ENCODE results near the gene RSU1. TPM values are rescaled to one million over a fixed set of nuclear protein-coding genes. Genes with fewer than 3 reads are reported as not detected.

Gene RSU1
- total RNA-seq, 1 experiment from 2014 or later, result 44.5 TPM

DNA sequence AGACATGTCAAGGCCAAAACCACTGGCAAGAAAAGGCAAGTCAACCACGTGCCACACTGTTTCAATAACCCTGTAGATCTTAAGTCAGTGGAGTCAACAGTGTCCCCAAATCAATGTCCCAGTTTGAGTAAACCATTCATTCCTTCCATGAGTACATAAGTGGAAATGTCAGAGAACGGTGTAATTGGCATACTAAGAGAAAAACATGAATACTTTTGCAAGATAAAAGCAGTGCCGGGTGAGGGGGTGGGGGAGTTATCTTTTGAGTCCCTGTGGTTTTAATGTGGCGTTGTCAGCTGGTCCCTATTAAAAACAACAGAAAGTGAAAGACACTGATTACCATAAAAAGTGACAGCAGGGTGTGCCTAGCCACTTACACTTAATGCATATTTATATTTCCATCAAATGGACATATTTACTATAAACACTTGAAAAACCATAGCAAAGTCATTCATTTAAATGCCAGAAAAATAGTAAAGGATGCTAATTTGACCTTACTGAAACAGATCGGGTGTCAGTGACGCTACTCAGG is 37.8 kb downstream of the RSU1 start:
- no peak overlapping the region for H3K4me2 ChIP-seq
- H3K27ac ChIP-seq, result no peak overlapping the region
- POLR2A ChIA-PET (ENCODE audit: unreplicated experiment), result no interaction called here
- no peaks in the 10 kb centered on the region for H3K79me2 ChIP-seq (ENCODE audit: low read depth)
- TF ChIP-seq EZH2 (IDR thresholded peaks at IDR 0.05; ENCODE audit: low read depth), result no peak
- TF ChIP-seq, protein P1, sequence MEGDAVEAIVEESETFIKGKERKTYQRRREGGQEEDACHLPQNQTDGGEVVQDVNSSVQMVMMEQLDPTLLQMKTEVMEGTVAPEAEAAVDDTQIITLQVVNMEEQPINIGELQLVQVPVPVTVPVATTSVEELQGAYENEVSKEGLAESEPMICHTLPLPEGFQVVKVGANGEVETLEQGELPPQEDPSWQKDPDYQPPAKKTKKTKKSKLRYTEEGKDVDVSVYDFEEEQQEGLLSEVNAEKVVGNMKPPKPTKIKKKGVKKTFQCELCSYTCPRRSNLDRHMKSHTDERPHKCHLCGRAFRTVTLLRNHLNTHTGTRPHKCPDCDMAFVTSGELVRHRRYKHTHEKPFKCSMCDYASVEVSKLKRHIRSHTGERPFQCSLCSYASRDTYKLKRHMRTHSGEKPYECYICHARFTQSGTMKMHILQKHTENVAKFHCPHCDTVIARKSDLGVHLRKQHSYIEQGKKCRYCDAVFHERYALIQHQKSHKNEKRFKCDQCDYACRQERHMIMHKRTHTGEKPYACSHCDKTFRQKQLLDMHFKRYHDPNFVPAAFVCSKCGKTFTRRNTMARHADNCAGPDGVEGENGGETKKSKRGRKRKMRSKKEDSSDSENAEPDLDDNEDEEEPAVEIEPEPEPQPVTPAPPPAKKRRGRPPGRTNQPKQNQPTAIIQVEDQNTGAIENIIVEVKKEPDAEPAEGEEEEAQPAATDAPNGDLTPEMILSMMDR (conservative IDR thresholded peaks at IDR 0.05), result no peak
- H3K27me3 ChIP-seq (ENCODE audit: insufficient read depth, low read depth), result no peaks in the 10 kb centered on the region
- H3K4me1 ChIP-seq (replicated peaks; ENCODE audit: insufficient read depth), result no peaks in the 10 kb centered on the region
- no peaks in the 10 kb centered on the region for H3K9me2 ChIP-seq (ENCODE audit: insufficient read depth)
- intact Hi-C loops (cut with micrococcal nuclease; ENCODE audit: unreplicated experiment), result loop anchor here (5.0 kb wide), 2 partner anchors 662 to 1347 kb away; no protein-coding TSS in a partner anchor
- CTCF ChIA-PET, result no interaction called here
- H4K20me1 ChIP-seq (ENCODE audit: insufficient read depth), result no peaks in the 10 kb centered on the region; the same call in 1 of the 2 replicates
- no peak overlapping the region for H3K4me3 ChIP-seq
- H2AFZ ChIP-seq, result no peak overlapping the region
- no peak for DNase-seq
- no peaks in the 10 kb centered on the region for H3F3A ChIP-seq (ENCODE audit: insufficient read depth, low read depth)
- no TSS peak for BruUV-seq (replicated peaks)
- no peaks in the 10 kb centered on the region for H3K9me3 ChIP-seq (ENCODE audit: insufficient read depth, low read depth)
- no peaks in the 10 kb centered on the region for H3K36me3 ChIP-seq (ENCODE audit: low read depth)

DNA sequence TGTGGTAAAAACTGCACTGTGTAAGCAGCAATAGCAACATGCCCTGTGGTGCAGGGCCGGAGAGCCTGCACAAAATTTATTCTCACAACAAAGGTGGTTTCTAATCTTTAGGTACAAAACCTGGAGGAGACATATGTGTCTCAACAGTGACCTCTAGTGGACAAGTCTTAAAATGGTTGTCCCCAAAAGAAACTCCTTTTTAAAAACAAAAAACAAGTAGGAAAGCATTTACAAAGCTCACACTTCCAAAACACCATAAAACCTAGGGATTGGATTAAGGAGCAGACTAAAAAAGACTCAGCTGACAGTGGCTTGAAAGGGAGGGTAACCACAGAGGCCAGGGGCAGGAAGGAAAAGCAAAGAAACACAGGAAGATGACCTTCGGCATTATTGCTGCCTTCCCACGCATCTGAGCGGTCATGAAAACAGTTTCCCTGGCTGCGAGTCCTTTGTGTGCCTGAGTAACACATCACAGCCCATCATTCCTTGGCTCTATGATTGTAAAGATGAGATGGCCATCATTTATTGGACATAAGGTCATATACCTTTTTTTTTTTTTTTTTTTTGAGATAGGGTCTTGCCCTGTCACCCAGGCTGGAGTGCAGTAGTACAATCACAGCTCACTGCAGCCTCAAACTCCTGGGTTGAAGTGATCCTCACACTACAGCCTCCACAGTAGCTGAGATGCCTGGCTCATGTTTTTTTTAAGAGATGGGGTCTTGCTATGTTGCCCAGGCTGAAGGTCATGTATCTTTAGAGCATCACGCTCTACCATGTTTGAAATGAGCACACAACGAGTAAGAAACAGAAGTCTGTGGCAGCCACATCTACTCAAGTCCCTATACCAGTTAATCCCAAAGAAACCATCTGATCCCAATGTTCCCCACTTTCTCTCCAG is 39.5 kb downstream of the RSU1 start:
- H3K27ac ChIP-seq, result no peak overlapping the region
- no TSS peak for BruUV-seq (replicated peaks)
- no peaks in the 10 kb centered on the region for H3K79me2 ChIP-seq (ENCODE audit: low read depth)
- no peaks in the 10 kb centered on the region for H3K9me3 ChIP-seq (ENCODE audit: insufficient read depth, low read depth)
- no peaks in the 10 kb centered on the region for H3K36me3 ChIP-seq (ENCODE audit: low read depth)
- H2AFZ ChIP-seq, result no peak overlapping the region
- no peaks in the 10 kb centered on the region for H3F3A ChIP-seq (ENCODE audit: insufficient read depth, low read depth)
- DNase-seq, result peak in 1 of 2 experiments; percentile 4
- H4K20me1 ChIP-seq (ENCODE audit: insufficient read depth), result no peaks in the 10 kb centered on the region; the same call in 1 of the 2 replicates
- no peak overlapping the region for H3K4me3 ChIP-seq
- H3K27me3 ChIP-seq (ENCODE audit: insufficient read depth, low read depth), result no peaks in the 10 kb centered on the region
- POLR2A ChIA-PET (ENCODE audit: unreplicated experiment), result no interaction called here
- CTCF ChIA-PET, result interaction anchor here (0.5 to 0.6 kb wide), 2 partner anchors 875 to 1522 kb away, joined by 3 read pairs; no protein-coding TSS in a partner anchor
- no peaks in the 10 kb centered on the region for H3K9me2 ChIP-seq (ENCODE audit: insufficient read depth)
- no peak overlapping the region for H3K4me2 ChIP-seq
- intact Hi-C loops (cut with micrococcal nuclease; ENCODE audit: unreplicated experiment), result loop anchor here (2.0 to 5.0 kb wide), 3 partner anchors 660 to 1345 kb away; no protein-coding TSS in a partner anchor
- TF ChIP-seq, protein P1 (conservative IDR thresholded peaks at IDR 0.05), result peak; percentile 79
- TF ChIP-seq EZH2 (IDR thresholded peaks at IDR 0.05; ENCODE audit: low read depth), result no peak
- H3K4me1 ChIP-seq (replicated peaks; ENCODE audit: insufficient read depth), result no peaks in the 10 kb centered on the region

DNA sequence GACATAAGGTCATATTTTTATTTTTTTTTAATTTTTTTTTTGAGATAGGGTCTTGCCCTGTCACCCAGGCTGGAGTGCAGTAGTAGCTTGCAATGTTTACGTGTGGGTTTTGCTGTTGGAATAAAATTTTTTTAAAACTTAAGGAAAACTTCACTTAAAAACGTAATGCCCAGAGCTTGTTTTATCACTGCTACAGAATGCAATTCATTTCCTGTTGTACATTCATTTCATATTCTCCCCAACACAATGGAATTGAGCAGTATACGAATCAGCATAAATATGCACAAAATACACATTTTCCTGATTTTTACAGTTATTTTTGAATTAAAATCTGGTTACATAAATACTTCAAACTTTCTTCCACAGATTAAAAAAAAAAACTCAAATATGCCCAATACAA is 40.3 kb downstream of the RSU1 start:
- intact Hi-C loops (cut with micrococcal nuclease; ENCODE audit: unreplicated experiment), result loop anchor here (2.0 to 5.0 kb wide), 3 partner anchors 660 to 1345 kb away; no protein-coding TSS in a partner anchor
- TF ChIP-seq EZH2 (IDR thresholded peaks at IDR 0.05; ENCODE audit: low read depth), result no peak
- TF ChIP-seq, protein P1 (conservative IDR thresholded peaks at IDR 0.05), result no peak
- H3K36me3 ChIP-seq (ENCODE audit: low read depth), result no peaks in the 10 kb centered on the region
- no peaks in the 10 kb centered on the region for H3F3A ChIP-seq (ENCODE audit: insufficient read depth, low read depth)
- no peak overlapping the region for H3K27ac ChIP-seq
- ChIA-PET CTCF (interaction anchor here (0.5 kb wide), 1 partner anchor 874 kb away, joined by 3 read pairs; no protein-coding TSS in a partner anchor), POLR2A (ENCODE audit: unreplicated experiment) (no interaction called here)
- no peaks in the 10 kb centered on the region for H3K27me3 ChIP-seq (ENCODE audit: insufficient read depth, low read depth)
- no peaks in the 10 kb centered on the region for H3K9me3 ChIP-seq (ENCODE audit: insufficient read depth, low read depth)
- H3K4me1 ChIP-seq (replicated peaks; ENCODE audit: insufficient read depth), result no peaks in the 10 kb centered on the region
- no peak for DNase-seq
- H3K9me2 ChIP-seq (ENCODE audit: insufficient read depth), result no peaks in the 10 kb centered on the region
- BruUV-seq (replicated peaks), result no TSS peak
- H3K4me2 ChIP-seq, result no peak overlapping the region
- no peaks in the 10 kb centered on the region; the same call in 1 of the 2 replicates for H4K20me1 ChIP-seq (ENCODE audit: insufficient read depth)
- H3K4me3 ChIP-seq, result no peak overlapping the region
- no peaks in the 10 kb centered on the region for H3K79me2 ChIP-seq (ENCODE audit: low read depth)
- no peak overlapping the region for H2AFZ ChIP-seq

All from PC-9 (cell line).